HL-60 (cell line): ENCODE measurements around the gene RPL5.
A peak's percentile ranks its signal among the peaks of the same experiment; 100 is the strongest.
"Not testable (repeated sequence)": the region's sequence is repeated elsewhere in the genome, so short reads cannot be mapped to it uniquely, and the experiment has no call there.

Source experiments
- DNase-seq, 2 experiments: peaks; one replicate each; pipeline ENCODE4 v3.0.0-alpha.2; 2010 to 2020; ENCODE audit warnings: low read depth in 1 of 2, low spot score in 1 of 2
- H3K27ac ChIP-seq: fragments of 250-450 bp; sonication (Bioruptor Pico); replicated peaks from 2 replicates; pipeline ENCODE4 v1.5.1; 2020; ENCODE audit warnings: mild to moderate bottlenecking, moderate library complexity
- H3K27me3 ChIP-seq: fragments of 250-450 bp; sonication (Bioruptor Pico); 2 replicates; pipeline ENCODE4 v1.5.1; 2021; ENCODE audit warnings: mild to moderate bottlenecking, moderate library complexity; ENCODE audit not compliant: insufficient read depth, poor library complexity, severe bottlenecking
- H3K4me3 ChIP-seq: replicated peaks from 2 replicates; pipeline ENCODE4 v1.5.1; 2011; ENCODE audit warnings: mild to moderate bottlenecking, control low read depth, low read length; ENCODE audit not compliant: insufficient read depth
- GABPA ChIP-seq: IDR thresholded peaks from 2 replicates; pipeline ENCODE4 v1.6.1; 2012; ENCODE audit warnings: low read depth
- POLR2AphosphoS5 ChIP-seq: IDR thresholded peaks from 2 replicates; pipeline ENCODE4 v1.6.1; 2012; ENCODE audit warnings: low read depth
- SPI1 ChIP-seq: IDR thresholded peaks from 2 replicates; pipeline ENCODE4 v1.6.1; 2012; ENCODE audit warnings: low read depth, mild to moderate bottlenecking, borderline replicate concordance
- long read RNA-seq: library from polyadenylated mRNA; unstranded; transcript quantifications from one replicate; pipeline ENCODE4 v2.0.0, GENCODE V29; 2020
- TF ChIP-seq, protein P1 (sequence below): IDR thresholded peaks from 2 replicates; pipeline ENCODE4 v1.6.1; 2012; ENCODE audit warnings: low read depth; ENCODE audit not compliant: insufficient replicate concordance
- TF ChIP-seq, protein P2 (sequence below): IDR thresholded peaks from one replicate; pipeline ENCODE4 v1.5.1; 2011; ENCODE audit warnings: low read length, control low read depth, inconsistent platforms; ENCODE audit not compliant: insufficient read depth

RPL5 gene
- long read RNA-seq, transcript RPL5-210 (7 exons, 896 nt) = minor isoform, 28 of 3,422 reads
- long read RNA-seq, transcript RPL5-208 (8 exons, 1,085 nt) = major isoform, 2,359 of 3,422 reads
- long read RNA-seq, transcript RPL5-205 (3 exons, 1,210 nt) = minor isoform, 320 of 3,422 reads
- long read RNA-seq, partial matches to known transcripts = 652 of 3,422 reads
- long read RNA-seq, other reads (novel, unspliced or antisense) = 62 of 3,422 reads

DNA sequence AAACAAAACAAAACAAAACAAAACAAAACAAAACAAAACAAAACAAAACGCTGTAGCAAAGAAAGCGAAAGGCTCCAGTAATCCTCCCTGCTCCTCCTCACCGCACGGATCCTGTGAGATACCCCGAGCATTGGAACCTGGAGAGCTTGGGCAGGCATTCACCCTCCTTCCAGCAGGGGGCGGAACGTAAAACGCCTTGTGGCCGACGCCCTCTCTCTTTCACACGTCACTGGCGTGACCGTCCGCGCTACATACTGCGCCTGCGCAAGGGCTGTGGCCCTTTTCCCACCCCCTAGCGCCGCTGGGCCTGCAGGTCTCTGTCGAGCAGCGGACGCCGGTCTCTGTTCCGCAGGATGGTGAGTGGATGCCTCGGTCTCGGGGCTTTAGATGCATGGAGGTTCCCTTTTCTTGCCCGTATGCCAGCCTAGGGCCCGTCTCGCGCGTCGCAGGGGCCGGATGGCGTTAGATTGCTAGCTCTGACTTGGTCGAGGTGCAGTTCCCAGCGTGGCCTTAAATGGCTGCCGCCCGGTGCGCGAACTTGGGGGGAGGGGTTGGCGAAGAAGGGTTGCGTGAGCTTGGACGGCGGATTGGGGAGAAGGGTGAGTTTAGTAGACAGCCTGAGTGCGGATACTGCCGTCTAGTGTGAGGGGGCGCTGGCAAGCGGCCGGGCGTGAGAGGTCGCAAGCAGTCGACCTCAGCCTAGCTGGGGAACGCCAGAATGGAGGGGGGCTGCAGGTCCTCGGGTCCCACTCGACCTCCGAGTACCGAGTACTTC lies at the start of gene RPL5:
Gene RPL5, plus strand, starts transcription at position 279 of the 775 bp plus-strand sequence. Its CDS starts 75 bp downstream, at position 354.
- DNase-seq = peak; percentile 97
- H3K27me3 ChIP-seq = no peaks in the 10 kb centered on the region
- H3K27ac ChIP-seq = peak within 1 kb of the TSS; percentile 98
- peak within 1 kb of the TSS; percentile 91 for H3K4me3 ChIP-seq
- no peak for TF ChIP-seq SPI1
- TF ChIP-seq, protein P1, sequence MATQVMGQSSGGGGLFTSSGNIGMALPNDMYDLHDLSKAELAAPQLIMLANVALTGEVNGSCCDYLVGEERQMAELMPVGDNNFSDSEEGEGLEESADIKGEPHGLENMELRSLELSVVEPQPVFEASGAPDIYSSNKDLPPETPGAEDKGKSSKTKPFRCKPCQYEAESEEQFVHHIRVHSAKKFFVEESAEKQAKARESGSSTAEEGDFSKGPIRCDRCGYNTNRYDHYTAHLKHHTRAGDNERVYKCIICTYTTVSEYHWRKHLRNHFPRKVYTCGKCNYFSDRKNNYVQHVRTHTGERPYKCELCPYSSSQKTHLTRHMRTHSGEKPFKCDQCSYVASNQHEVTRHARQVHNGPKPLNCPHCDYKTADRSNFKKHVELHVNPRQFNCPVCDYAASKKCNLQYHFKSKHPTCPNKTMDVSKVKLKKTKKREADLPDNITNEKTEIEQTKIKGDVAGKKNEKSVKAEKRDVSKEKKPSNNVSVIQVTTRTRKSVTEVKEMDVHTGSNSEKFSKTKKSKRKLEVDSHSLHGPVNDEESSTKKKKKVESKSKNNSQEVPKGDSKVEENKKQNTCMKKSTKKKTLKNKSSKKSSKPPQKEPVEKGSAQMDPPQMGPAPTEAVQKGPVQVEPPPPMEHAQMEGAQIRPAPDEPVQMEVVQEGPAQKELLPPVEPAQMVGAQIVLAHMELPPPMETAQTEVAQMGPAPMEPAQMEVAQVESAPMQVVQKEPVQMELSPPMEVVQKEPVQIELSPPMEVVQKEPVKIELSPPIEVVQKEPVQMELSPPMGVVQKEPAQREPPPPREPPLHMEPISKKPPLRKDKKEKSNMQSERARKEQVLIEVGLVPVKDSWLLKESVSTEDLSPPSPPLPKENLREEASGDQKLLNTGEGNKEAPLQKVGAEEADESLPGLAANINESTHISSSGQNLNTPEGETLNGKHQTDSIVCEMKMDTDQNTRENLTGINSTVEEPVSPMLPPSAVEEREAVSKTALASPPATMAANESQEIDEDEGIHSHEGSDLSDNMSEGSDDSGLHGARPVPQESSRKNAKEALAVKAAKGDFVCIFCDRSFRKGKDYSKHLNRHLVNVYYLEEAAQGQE = peak; percentile 85
- TF ChIP-seq, protein P2, sequence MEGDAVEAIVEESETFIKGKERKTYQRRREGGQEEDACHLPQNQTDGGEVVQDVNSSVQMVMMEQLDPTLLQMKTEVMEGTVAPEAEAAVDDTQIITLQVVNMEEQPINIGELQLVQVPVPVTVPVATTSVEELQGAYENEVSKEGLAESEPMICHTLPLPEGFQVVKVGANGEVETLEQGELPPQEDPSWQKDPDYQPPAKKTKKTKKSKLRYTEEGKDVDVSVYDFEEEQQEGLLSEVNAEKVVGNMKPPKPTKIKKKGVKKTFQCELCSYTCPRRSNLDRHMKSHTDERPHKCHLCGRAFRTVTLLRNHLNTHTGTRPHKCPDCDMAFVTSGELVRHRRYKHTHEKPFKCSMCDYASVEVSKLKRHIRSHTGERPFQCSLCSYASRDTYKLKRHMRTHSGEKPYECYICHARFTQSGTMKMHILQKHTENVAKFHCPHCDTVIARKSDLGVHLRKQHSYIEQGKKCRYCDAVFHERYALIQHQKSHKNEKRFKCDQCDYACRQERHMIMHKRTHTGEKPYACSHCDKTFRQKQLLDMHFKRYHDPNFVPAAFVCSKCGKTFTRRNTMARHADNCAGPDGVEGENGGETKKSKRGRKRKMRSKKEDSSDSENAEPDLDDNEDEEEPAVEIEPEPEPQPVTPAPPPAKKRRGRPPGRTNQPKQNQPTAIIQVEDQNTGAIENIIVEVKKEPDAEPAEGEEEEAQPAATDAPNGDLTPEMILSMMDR = peak; percentile 98
- TF ChIP-seq POLR2AphosphoS5 = peak; percentile 99
- no peak for TF ChIP-seq GABPA

DNA sequence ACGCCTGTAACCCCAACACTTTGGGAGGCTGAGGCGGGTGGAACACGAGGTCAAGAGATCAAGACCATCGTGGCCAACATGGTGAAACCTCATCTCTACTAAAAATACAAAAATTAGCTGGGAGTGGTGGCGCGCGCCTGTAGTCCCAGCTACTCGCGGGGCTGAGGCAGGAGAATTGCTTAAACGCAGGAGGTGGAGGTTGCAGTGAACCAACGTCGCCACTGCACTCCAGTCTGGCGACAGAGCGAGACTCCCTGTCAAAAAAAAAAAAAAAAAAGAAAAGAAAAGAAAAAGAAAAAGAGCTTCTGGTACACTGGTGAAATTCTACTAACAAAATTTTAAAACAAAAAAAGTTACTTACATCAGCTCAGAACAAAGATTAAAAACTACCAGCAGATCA lies 48.3 kb upstream of the RPL5 start:
- not testable (repeated sequence) for H3K27me3 ChIP-seq, DNase-seq, H3K4me3 ChIP-seq, H3K27ac ChIP-seq

DNA sequence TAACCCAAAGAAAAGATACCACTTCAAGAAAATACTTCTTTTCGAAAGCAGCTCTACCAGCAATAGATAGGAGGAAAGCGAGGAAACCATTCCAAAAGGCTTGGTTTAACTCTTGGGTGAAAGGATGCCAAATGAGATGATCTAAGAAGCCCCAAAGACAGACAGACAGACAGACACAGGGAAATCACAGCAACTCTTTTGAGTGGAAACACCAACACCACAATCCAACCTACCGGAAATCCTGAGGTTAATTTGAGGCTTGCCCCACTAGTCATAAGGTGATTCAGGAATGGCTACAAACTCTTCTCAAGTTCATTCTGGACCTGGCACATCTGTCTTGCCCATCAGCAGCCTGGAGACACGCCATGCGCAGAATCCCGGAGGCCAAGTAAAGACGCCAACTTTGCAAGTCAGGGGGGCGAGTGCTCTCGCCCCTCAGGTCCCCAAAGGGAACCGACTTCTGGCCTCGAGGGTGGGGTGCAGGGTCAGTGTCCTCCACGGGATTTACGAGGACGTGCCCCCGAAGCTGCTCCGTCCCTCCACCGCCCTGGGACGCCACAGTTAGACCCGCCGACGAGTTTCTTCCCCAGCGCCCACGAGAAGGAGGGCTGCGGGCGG lies 47.7 kb upstream of the RPL5 start:
- Histone ChIP-seq H3K4me3 (peak overlapping the region; percentile 86), H3K27me3 (no peaks in the 10 kb centered on the region), H3K27ac (0 out of 2 replicates have a peak overlapping the region, but pooled peaks have one; percentile 28)
- TF ChIP-seq GABPA = no peak
- TF ChIP-seq POLR2AphosphoS5 = peak; percentile 64
- DNase-seq = peak in 1 of 2 experiments; percentile 32

DNA sequence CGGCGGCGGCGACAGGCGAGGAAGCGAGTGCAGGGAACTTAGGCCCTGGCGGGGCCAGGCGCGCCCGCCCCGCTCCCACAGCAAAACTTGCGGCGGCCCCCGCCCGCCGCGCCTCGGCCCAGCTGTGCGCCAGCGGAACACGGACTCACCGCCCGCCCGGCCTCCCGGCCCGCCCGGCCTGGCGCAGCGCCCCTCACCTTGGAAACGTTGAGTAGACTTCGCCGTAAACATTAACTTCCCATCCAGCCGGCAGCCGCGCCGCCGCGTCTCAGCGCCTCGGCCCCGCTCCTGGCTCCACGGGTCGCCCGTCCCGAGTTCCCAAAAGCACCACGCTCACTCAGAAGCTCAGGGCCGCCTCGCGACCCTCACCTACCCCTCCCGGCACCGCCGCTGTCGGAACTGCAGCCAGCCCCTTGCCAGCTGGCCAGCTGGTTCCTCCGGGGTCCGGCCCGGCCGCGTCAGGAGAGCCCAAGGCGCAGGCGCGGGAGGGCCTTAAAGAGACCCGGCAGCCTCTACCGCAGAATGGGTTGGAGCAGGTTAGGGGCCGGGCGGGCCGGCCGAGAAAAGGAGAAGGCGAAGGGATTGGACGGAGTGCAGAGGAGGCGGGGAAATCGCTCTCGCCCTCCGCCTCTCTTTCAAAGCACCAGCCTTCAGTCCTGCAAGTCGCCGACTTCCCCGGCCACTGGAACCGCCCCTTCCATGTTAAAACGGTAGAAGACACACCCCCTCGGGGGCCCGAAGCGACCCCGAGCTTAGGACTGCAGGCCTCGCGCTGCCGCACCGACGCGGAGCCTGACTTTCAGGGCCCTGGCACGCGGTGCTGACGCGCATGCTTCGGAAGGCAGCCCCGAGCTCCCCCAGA lies 47.0 kb upstream of the RPL5 start, which contains the start of gene EVI5:
Gene EVI5, minus strand, starts transcription at position 470 of the 862 bp plus-strand sequence. CDS start 48,562 bp downstream, outside the sequence.
- Histone ChIP-seq H3K4me3 (peak within 1 kb of the TSS; percentile 86), H3K27ac (peak within 1 kb of the TSS; percentile 75), H3K27me3 (no peaks in the 10 kb centered on the region)
- no peak for TF ChIP-seq GABPA
- TF ChIP-seq, protein P1 = no peak
- TF ChIP-seq POLR2AphosphoS5 = 0 out of 2 replicates have a peak, but pooled peaks have one; percentile 6
- TF ChIP-seq SPI1 = peak; percentile 44; the same call in 1 of the 2 replicates
- TF ChIP-seq, protein P2 = peak; percentile 10
- peak; percentile 85 to 95 for DNase-seq
